Bronchus fibroblast of lung (primary cell): Measurements from ENCODE around the gene ITIH6. TPM values are rescaled to one million over a fixed set of nuclear protein-coding genes. Genes with fewer than 3 reads are reported as not detected.

Source experiments
- total RNA-seq: library from RNA; depleted of rRNA; stranded (reverse); fragments of >200 nt; gene quantifications from 2 replicates; pipeline ENCODE4 v1.2.3, GENCODE V29; 2015

Gene ITIH6
- total RNA-seq = not detected in 2 replicates

GRCh38 chrX:54798137-54798536, at the start of gene ITIH6:
Gene ITIH6 (minus strand): TSS chrX:54798255. CDS start chrX:54798210, 45 bp downstream.

GRCh38 chrX:54807524-54808108, 9.6 kb upstream of the ITIH6 start, which contains the start of gene MAGED2:
Gene MAGED2 (plus strand): TSS chrX:54807745. CDS start chrX:54809332, 1,587 bp downstream.

Other genes starting within 250 kb of the ITIH6 start
- gene MAGED2, start 9.5 kb upstream of the ITIH6 start, total RNA-seq = 215 and 219 TPM in 2 replicates
- 19.5 and 20.8 TPM in 2 replicates for gene TRO, start 122.6 kb upstream of the ITIH6 start, total RNA-seq
- 0.45 TPM in 1 of 2 replicates, not detected in the other for gene PFKFB1, start 195.9 kb upstream of the ITIH6 start, total RNA-seq
- 15.5 and 15.8 TPM in 2 replicates for gene APEX2, start 202.1 kb upstream of the ITIH6 start, total RNA-seq
- gene ALAS2, start 232.7 kb upstream of the ITIH6 start, total RNA-seq = not detected in 2 replicates